Ascending aorta (tissue), 2 donors: Measurements from ENCODE around the gene STK39. TPM values are rescaled to one million over a fixed set of nuclear protein-coding genes. Genes with fewer than 3 reads are reported as not detected.
A peak's percentile ranks its signal among the peaks of the same experiment; 100 is the strongest.

ENCODE experiments used
- DNase-seq, 2 donors: peaks; one replicate each; pipeline ENCODE4 v3.0.0-alpha.2; 2019; ENCODE audit warnings: low spot score in 2 of 2
- H3K27ac ChIP-seq, 2 donors: fragments of 200-600 bp; sonication (generic); one replicate each; pipeline ENCODE4 v1.5.1; 2016 to 2017; ENCODE audit warnings: mild to moderate bottlenecking in 1 of 2
- H3K27me3 ChIP-seq: fragments of 200-600 bp; sonication (generic); one replicate; pipeline ENCODE4 v1.5.1; 2017
- H3K36me3 ChIP-seq, 2 donors: fragments of 200-600 bp; sonication (generic); one replicate each; pipeline ENCODE4 v1.5.1; 2016
- H3K4me1 ChIP-seq, 2 donors: fragments of 200-600 bp; sonication (generic); one replicate each; pipeline ENCODE4 v1.5.1; 2016 to 2017; ENCODE audit warnings: mild to moderate bottlenecking in 1 of 2
- H3K4me3 ChIP-seq, 2 donors: fragments of 200-600 bp; sonication (generic); one replicate each; pipeline ENCODE4 v1.5.1; 2016 to 2017; ENCODE audit warnings: mild to moderate bottlenecking in 1 of 2
- H3K9me3 ChIP-seq, 2 donors: fragments of 200-600 bp; sonication (generic); one replicate each; pipeline ENCODE4 v1.5.1; 2016
- intact Hi-C: fragments of 100-400 bp; cut with DNase I; formaldehyde crosslinking; loops from one replicate; pipeline ENCODE4 v1.15.1; 2023
- total RNA-seq: library from RNA; depleted of rRNA; stranded (reverse); fragments of >200 nt; gene quantifications from one replicate; pipeline ENCODE4 v1.1.0, GENCODE V29; 2016
- TF ChIP-seq, protein P1 (sequence below), 3 experiments: fragments of 200-600 bp in 2 of 3; fragments of 450-650 bp in 1 of 3; sonication (generic) in 2 of 3; IDR thresholded peaks; one replicate each; pipeline ENCODE4 v1.5.1; 2016 to 2019; ENCODE audit warnings: antibody characterized with exemption in 3 of 3, mild to moderate bottlenecking in 1 of 3, moderate library complexity in 1 of 3

Gene STK39
- total RNA-seq, 1 donor from 2014 or later = 7.5 TPM

DNA sequence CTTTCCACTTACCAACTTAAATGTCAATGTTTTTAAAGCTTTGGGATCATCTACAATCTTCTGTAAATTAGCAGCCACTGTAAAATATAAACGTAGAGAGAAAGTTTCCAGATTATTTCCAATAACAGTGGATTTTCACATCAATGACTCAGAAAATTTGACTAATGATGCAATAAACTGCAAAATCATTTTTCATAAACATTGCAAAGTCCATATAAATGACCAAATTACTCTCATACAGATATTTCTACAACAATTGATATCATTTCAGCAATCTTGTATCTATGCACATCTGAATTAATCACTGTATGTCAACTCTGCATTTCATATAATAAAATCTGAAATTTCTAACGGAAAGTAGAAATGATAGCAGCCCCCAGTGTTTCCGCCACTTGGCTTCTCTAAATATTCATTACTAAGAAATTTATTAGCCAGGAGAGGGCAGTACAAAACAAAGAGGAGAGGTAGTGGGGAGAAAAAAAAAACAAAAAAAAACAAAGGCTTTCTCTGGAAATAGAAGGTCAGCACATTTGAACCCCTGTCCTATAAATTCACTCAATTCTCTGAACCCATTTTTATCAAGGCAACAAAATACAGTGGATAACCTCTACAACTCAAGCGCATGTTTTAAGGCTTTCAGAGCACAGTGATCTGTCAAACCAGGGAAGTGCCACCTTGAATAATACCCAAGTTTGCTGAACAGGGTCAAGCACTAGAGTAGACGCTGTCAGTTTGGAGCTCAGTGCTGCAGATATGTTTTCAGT is 282.6 kb downstream of the STK39 start:
- Histone ChIP-seq H3K9me3 (no peaks in the 10 kb centered on the region), H3K4me3 (no peak overlapping the region), H3K36me3 (no peaks in the 10 kb centered on the region), H3K27ac (no peak overlapping the region), H3K27me3 (no peaks in the 10 kb centered on the region), H3K4me1 (no peaks in the 10 kb centered on the region)
- intact Hi-C loops = loop anchor here (5.0 kb wide), 1 partner anchor 152 kb away; no protein-coding TSS in a partner anchor
- TF ChIP-seq, protein P1, sequence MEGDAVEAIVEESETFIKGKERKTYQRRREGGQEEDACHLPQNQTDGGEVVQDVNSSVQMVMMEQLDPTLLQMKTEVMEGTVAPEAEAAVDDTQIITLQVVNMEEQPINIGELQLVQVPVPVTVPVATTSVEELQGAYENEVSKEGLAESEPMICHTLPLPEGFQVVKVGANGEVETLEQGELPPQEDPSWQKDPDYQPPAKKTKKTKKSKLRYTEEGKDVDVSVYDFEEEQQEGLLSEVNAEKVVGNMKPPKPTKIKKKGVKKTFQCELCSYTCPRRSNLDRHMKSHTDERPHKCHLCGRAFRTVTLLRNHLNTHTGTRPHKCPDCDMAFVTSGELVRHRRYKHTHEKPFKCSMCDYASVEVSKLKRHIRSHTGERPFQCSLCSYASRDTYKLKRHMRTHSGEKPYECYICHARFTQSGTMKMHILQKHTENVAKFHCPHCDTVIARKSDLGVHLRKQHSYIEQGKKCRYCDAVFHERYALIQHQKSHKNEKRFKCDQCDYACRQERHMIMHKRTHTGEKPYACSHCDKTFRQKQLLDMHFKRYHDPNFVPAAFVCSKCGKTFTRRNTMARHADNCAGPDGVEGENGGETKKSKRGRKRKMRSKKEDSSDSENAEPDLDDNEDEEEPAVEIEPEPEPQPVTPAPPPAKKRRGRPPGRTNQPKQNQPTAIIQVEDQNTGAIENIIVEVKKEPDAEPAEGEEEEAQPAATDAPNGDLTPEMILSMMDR (IDR thresholded peaks at IDR 0.05) = peak in 1 of 3 experiments; percentile 10
- DNase-seq = no peak

DNA sequence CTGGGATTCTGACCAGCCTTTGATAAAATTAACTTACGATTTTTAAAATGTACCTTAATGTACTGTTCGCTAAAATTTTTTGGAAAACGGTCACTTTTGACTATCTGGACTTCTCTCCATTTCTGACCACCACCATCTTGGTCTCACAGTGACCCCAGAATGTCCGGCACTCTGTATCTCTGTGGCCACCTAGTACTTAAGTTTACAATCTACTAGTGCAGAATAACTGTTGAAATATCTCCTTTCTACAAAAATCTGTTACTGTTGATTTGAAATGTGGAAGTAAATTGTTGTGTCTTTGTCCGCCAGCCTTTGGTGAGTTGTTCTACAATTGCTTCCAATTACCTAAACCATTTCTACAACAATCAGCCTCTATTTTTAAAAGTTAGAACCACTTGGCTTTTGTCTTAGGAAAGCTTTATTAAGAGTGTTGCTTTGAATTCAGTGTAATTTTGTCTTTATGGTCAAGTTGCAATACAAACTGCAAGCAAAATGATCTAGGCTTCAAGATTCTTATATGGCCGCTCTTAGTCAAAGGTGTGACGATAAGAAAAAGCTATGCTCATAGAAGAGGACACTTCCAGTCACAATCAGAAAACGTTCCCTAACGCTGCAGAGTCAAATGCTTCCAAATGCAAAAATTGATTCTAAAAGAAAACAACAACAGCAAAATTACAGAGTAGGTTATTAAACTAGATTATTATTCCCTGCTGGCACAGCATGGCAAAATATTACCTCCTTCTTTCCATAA is 283.3 kb downstream of the STK39 start:
- H3K27ac ChIP-seq = no peak overlapping the region
- no peaks in the 10 kb centered on the region for H3K36me3 ChIP-seq
- no peak for DNase-seq
- TF ChIP-seq, protein P1 (IDR thresholded peaks at IDR 0.05) = no peak
- intact Hi-C loops = no loop called here
- no peaks in the 10 kb centered on the region for H3K4me1 ChIP-seq
- no peak overlapping the region for H3K4me3 ChIP-seq
- no peaks in the 10 kb centered on the region for H3K27me3 ChIP-seq
- no peaks in the 10 kb centered on the region for H3K9me3 ChIP-seq

DNA sequence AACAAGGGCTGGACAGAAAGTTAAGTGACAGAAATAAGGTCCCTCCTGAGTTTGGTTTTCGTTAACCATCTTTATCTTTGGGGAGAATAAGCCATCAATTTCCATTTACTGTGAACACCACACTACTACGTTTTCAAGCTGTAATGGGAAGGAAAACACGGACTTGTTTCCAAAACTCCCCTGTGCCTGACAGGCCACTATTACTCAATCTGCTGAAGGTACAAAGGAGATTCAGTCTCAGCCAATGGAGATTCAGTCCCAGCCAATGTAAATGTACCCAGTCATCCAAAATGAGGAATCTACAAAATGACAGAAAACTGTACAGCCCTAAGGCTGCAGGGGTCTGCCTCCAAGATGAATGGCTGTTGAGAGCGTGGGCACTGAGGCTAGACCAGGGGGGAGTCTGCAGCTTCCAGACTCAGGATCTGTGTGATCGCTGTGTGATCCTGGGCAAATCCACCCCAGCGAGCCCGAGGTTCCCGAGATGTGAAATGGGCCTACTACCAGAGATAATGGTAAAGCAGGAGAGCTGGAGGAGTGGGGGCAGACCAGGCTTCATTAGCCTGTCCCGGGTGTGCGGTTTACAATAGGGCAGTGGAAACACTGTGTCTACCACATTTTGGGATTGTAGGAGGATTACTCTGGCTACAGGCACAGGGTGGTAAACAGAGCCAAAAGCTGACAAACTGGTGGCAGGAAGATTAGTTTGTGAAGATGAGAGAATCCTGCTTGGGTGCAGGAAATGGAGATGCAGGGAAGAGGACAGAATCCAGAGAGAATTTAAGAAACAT is 284.8 kb downstream of the STK39 start:
- Histone ChIP-seq H3K27me3 (no peaks in the 10 kb centered on the region), H3K27ac (no peak overlapping the region), H3K9me3 (no peaks in the 10 kb centered on the region), H3K4me3 (no peak overlapping the region), H3K4me1 (no peaks in the 10 kb centered on the region), H3K36me3 (no peaks in the 10 kb centered on the region)
- DNase-seq = no peak
- TF ChIP-seq, protein P1 (IDR thresholded peaks at IDR 0.05) = no peak
- intact Hi-C loops = no loop called here

DNA sequence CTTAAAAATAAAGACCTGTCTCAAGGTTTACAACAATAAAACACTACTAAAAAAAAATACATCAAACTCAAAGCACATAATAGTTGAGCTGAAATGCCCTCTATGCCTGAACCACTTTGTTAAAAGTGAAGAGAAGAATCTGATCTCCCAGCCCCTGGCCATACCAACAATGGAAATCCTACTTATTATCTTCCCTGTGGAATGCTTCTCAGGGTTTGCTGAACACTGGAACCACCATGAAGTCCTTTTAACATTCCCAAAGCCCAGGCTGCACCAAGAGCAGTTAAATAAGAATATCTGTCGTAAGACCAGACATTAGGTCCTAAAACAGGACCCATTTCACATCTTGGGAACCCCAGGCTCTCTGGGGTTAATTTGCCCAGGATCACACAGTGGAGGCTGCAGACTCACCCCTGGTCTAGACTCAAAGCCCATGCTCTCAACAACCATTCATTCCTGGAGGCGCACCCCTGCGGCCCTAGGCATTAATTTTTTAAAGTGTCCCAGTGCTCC is 285.8 kb downstream of the STK39 start:
- intact Hi-C loops = no loop called here
- Histone ChIP-seq H3K27ac (no peak overlapping the region), H3K27me3 (no peaks in the 10 kb centered on the region), H3K9me3 (no peaks in the 10 kb centered on the region), H3K4me1 (no peaks in the 10 kb centered on the region), H3K36me3 (no peaks in the 10 kb centered on the region), H3K4me3 (no peak overlapping the region)
- DNase-seq = no peak
- TF ChIP-seq, protein P1 (IDR thresholded peaks at IDR 0.05) = no peak

DNA sequence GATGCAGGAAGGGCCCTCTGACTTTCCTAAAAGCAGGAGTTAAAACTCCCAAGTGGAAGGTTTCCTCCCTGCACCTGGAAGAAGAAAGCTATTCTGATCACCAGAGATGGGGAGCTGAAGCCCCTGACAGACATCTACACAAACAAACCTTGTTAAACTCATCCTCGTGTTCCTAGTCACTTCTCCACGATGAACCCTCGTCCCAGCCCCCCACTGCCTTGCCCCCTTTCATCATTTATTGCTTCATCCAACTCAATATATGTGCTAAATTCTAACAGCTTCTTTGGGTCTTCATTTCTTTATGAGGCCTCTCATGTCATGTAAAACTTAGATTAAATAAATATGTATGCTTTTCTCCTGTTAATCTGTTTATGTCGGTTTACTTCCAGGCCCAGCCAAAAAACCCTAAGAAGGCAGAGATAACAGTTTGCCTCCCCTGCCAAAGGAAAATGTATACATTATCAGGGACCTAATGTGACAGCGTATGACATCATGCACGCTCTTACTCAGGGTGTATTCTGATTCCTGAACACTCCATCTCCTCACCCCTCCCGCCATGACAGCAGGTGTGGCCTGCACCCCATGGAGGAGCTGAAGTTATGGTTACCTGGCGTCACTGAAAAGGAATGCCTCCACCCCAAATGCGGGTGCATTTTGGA is 287.2 kb downstream of the STK39 start:
- H3K27ac ChIP-seq = no peak overlapping the region
- H3K4me1 ChIP-seq = no peaks in the 10 kb centered on the region
- intact Hi-C loops = no loop called here
- no peak for DNase-seq
- TF ChIP-seq, protein P1 (IDR thresholded peaks at IDR 0.05) = no peak
- no peaks in the 10 kb centered on the region for H3K9me3 ChIP-seq
- H3K27me3 ChIP-seq = no peaks in the 10 kb centered on the region
- H3K36me3 ChIP-seq = no peaks in the 10 kb centered on the region
- H3K4me3 ChIP-seq = no peak overlapping the region
